ENCODE results near the gene GALC.

DNA sequence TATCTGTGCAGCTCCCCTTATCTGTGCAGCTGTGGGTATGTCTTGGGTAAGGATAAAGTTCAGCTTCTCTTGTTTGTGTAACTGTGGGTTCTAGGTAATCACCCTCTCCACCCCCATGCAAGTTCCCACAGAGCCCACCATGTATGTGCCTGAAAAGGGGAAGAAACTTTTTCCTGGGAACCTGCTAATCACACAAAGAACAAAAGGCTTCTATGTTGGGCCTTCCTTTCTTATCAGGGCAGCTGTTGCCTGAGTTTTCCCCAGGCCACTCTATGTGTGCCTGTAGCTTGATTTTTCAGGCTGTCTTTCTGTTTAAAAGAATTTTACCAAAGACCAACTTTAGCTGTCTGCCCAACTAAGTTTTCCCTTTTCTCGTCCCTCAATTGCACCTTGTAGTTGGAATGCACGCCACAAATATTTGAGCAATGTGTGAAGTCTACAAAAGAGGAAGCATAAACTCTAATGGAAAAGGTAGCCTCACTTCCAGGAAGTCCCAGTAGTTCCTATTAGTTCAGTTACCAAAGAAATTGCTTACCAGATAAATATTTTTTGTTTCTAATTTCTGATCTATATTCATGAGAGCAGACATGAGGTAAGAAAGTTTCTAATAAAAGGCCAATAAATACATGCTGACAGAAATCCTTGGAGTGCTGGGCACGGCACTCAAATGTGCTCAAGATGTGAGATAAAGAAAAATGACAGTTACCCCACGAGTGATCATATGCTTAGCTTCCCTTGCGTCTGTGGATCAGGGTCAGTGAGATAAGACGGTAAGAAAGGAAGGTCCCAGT, 2.7 kb upstream of the GALC start:
- TF ChIP-seq, protein P1, sequence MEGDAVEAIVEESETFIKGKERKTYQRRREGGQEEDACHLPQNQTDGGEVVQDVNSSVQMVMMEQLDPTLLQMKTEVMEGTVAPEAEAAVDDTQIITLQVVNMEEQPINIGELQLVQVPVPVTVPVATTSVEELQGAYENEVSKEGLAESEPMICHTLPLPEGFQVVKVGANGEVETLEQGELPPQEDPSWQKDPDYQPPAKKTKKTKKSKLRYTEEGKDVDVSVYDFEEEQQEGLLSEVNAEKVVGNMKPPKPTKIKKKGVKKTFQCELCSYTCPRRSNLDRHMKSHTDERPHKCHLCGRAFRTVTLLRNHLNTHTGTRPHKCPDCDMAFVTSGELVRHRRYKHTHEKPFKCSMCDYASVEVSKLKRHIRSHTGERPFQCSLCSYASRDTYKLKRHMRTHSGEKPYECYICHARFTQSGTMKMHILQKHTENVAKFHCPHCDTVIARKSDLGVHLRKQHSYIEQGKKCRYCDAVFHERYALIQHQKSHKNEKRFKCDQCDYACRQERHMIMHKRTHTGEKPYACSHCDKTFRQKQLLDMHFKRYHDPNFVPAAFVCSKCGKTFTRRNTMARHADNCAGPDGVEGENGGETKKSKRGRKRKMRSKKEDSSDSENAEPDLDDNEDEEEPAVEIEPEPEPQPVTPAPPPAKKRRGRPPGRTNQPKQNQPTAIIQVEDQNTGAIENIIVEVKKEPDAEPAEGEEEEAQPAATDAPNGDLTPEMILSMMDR (IDR thresholded peaks at IDR 0.05): no peak
- TF ChIP-seq POLR2A (IDR thresholded peaks at IDR 0.05) (no peak), EP300 (IDR thresholded peaks at IDR 0.05) (no peak)
